GM10847 (cell line): ENCODE measurements around the gene HOGA1.

ENCODE experiments used
- POLR2A ChIP-seq: IDR thresholded peaks from 2 replicates; pipeline ENCODE4 v1.6.1; 2011; ENCODE audit not compliant: insufficient read length; ENCODE audit errors: extremely low read depth

The HOGA1 gene

GRCh38 chr10:97584060-97584797 lies at the start of gene HOGA1:
Gene HOGA1, plus strand, starts transcription at chr10:97584389. Its CDS starts 315 bp downstream, at chr10:97584704.
- no peak for TF ChIP-seq POLR2A

- TF ChIP-seq POLR2A = no peak
These were observed 49.3 kb upstream of the HOGA1 start for GRCh38 chr10:97534746-97535367.

- TF ChIP-seq POLR2A = no peak
These were observed 46.9 kb upstream of the HOGA1 start for GRCh38 chr10:97537186-97537869.

GRCh38 chr10:97538411-97538810 lies 45.8 kb upstream of the HOGA1 start:
- no peak for TF ChIP-seq POLR2A

- TF ChIP-seq POLR2A = no peak
These were observed 45.4 kb upstream of the HOGA1 start for GRCh38 chr10:97538839-97539238.

- no peak for TF ChIP-seq POLR2A
These were observed 44.5 kb upstream of the HOGA1 start for GRCh38 chr10:97539523-97540200.

- TF ChIP-seq POLR2A = no peak
These were observed 43.3 kb upstream of the HOGA1 start for GRCh38 chr10:97540669-97541500.

- no peak for TF ChIP-seq POLR2A
These were observed 41.8 kb upstream of the HOGA1 start for GRCh38 chr10:97542169-97543024.

- no peak for TF ChIP-seq POLR2A
These were observed 41.1 kb upstream of the HOGA1 start for GRCh38 chr10:97543025-97543546.

- no peak for TF ChIP-seq POLR2A
These were observed 37.5 kb upstream of the HOGA1 start for GRCh38 chr10:97546456-97547270.

GRCh38 chr10:97547271-97547600 lies 37.0 kb upstream of the HOGA1 start:
- no peak for TF ChIP-seq POLR2A

GRCh38 chr10:97547962-97548361 lies 36.2 kb upstream of the HOGA1 start:
- no peak for TF ChIP-seq POLR2A
